ENCODE measurements around the gene IRS1.

DNA sequence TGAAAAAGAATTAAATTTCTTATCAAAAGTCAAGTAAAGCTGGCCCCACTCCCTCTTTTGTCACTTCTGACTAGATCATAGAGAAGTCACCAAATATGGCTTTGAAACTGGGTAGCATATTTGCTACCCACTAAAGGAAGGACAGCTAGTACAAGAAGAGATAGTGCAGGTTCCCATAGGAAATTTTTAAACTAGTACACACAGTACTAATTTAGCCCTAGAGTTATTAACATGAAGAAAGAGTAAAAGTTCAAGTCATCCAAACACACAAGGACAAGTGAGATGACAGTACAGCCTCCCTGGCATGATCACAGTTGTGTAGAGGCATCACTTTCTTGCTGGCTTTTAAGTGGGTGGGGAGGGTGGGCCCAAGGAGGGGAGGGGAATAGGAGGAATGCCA, 100.9 kb downstream of the IRS1 start:
- TF ChIP-seq ZNF274 (IDR thresholded peaks at IDR 0.05; ENCODE audit: low read depth, low read length) (no peak), YY1 (IDR thresholded peaks at IDR 0.05; ENCODE audit: insufficient read depth, insufficient read length) (no peak)
